Immature natural killer cell (primary cell): ENCODE data around the gene COMT. TPM values are rescaled to one million over a fixed set of nuclear protein-coding genes. Genes with fewer than 3 reads are reported as not detected.
"Not testable (repeated sequence)": the region's sequence is repeated elsewhere in the genome, so short reads cannot be mapped to it uniquely, and the experiment has no call there.

Experiments
- DNase-seq, 3 donors: peaks; one replicate each; pipeline ENCODE4 v3.0.0; 2022; ENCODE audit warnings: mixed read lengths in 1 of 3
- H3K27ac Mint-ChIP-seq, 6 donors: one replicate each; pipeline ENCODE4 v1.8.0; 2020; ENCODE audit warnings: mixed read lengths in 6 of 6, mild to moderate bottlenecking in 5 of 6, inconsistent platforms in 4 of 6, moderate library complexity in 3 of 6
- H3K27me3 Mint-ChIP-seq, 3 donors: one replicate each; pipeline ENCODE4 v1.8.0; 2020 to 2021; ENCODE audit warnings: low read depth in 3 of 3, mild to moderate bottlenecking in 3 of 3, mixed read lengths in 3 of 3, moderate library complexity in 3 of 3, inconsistent platforms in 1 of 3
- H3K36me3 Mint-ChIP-seq, 3 donors: one replicate each; pipeline ENCODE4 v1.8.0; 2020; ENCODE audit warnings: mixed read lengths in 3 of 3, inconsistent platforms in 2 of 3, mild to moderate bottlenecking in 2 of 3
- H3K4me1 Mint-ChIP-seq, 2 donors: one replicate each; pipeline ENCODE4 v1.8.0; 2020; ENCODE audit warnings: inconsistent platforms in 2 of 2, mild to moderate bottlenecking in 2 of 2, mixed read lengths in 2 of 2, moderate library complexity in 1 of 2
- H3K4me3 Mint-ChIP-seq, 5 donors: one replicate each; pipeline ENCODE4 v1.8.0; 2020; ENCODE audit warnings: mild to moderate bottlenecking in 5 of 5, mixed read lengths in 5 of 5, inconsistent platforms in 3 of 5, moderate library complexity in 3 of 5
- H3K9me3 Mint-ChIP-seq, 6 donors: one replicate each; pipeline ENCODE4 v1.8.0; 2020; ENCODE audit warnings: mild to moderate bottlenecking in 6 of 6, mixed read lengths in 6 of 6, inconsistent platforms in 4 of 6, moderate library complexity in 3 of 6
- polyA plus RNA-seq, 3 donors: library from polyadenylated mRNA; unstranded; fragments of 300-500 nt; fragmentation: Illumina TruSeq; gene quantifications; one replicate each; pipeline ENCODE4 v1.2.3, GENCODE V29; 2021

Gene COMT
- polyA plus RNA-seq, 3 donors from 2014 or later, result 130 to 167 (median 155) TPM

GRCh38 chr22:19903031-19903430, 38.5 kb upstream of the COMT start:
- Mint-ChIP-seq H3K9me3 (no peaks in the 10 kb centered on the region), H3K27ac (no peak overlapping the region), H3K27me3 (no peaks in the 10 kb centered on the region), H3K36me3 (peaks cover 0 to 12% (median 4%) of the 10 kb centered on the region in 3 donors), H3K4me1 (no peaks in the 10 kb centered on the region), H3K4me3 (no peak overlapping the region)
- DNase-seq, result no peak

- Mint-ChIP-seq H3K27me3 (no peaks in the 10 kb centered on the region), H3K4me1 (no peaks in the 10 kb centered on the region), H3K27ac (no peak overlapping the region)
Measured at GRCh38 chr22:19903513-19903912, 38.1 kb upstream of the COMT start.

GRCh38 chr22:19904174-19904856, 37.3 kb upstream of the COMT start:
- Mint-ChIP-seq H3K4me3 (no peak overlapping the region), H3K27me3 (no peaks in the 10 kb centered on the region), H3K27ac (no peak overlapping the region), H3K4me1 (no peaks in the 10 kb centered on the region), H3K36me3 (peaks cover 0 to 12% (median 4%) of the 10 kb centered on the region in 3 donors), H3K9me3 (no peaks in the 10 kb centered on the region)
- no peak for DNase-seq

More at GRCh38 chr22:19903513-19903912, 38.1 kb upstream of the COMT start:
- H3K9me3 Mint-ChIP-seq, result no peaks in the 10 kb centered on the region
- no peak for DNase-seq
- peaks cover 0 to 12% (median 4%) of the 10 kb centered on the region in 3 donors for H3K36me3 Mint-ChIP-seq
- no peak overlapping the region for H3K4me3 Mint-ChIP-seq

GRCh38 chr22:19904935-19905334, 36.6 kb upstream of the COMT start:
- no peak for DNase-seq
- H3K36me3 Mint-ChIP-seq, result peaks cover 4 to 12% (median 7%) of the 10 kb centered on the region in 3 donors
- H3K27ac Mint-ChIP-seq, result no peak overlapping the region
- peaks cover 0 to 2% (median 0%) of the 10 kb centered on the region in 3 donors for H3K27me3 Mint-ChIP-seq
- H3K4me1 Mint-ChIP-seq, result peaks cover 3 to 4% of the 10 kb centered on the region in 2 donors
- no peak overlapping the region for H3K4me3 Mint-ChIP-seq
- no peaks in the 10 kb centered on the region for H3K9me3 Mint-ChIP-seq

GRCh38 chr22:19905347-19906276, 36.0 kb upstream of the COMT start:
- no peak for DNase-seq
- Mint-ChIP-seq H3K27me3 (peaks cover 0 to 3% (median 0%) of the 10 kb centered on the region in 3 donors), H3K27ac (no peak overlapping the region), H3K4me3 (no peak overlapping the region), H3K36me3 (peaks cover 4 to 12% (median 9%) of the 10 kb centered on the region in 3 donors), H3K9me3 (no peaks in the 10 kb centered on the region), H3K4me1 (peaks cover 3 to 6% of the 10 kb centered on the region in 2 donors)

- not testable (repeated sequence) for H3K4me1 Mint-ChIP-seq
Measured at GRCh38 chr22:19906864-19907263, 34.7 kb upstream of the COMT start.

GRCh38 chr22:19907902-19908301, 33.7 kb upstream of the COMT start:
- not testable (repeated sequence) for H3K27ac Mint-ChIP-seq, H3K27me3 Mint-ChIP-seq, H3K4me1 Mint-ChIP-seq, DNase-seq, H3K36me3 Mint-ChIP-seq, H3K9me3 Mint-ChIP-seq, H3K4me3 Mint-ChIP-seq

More at GRCh38 chr22:19906864-19907263, 34.7 kb upstream of the COMT start:
- H3K4me3 Mint-ChIP-seq, H3K27ac Mint-ChIP-seq, H3K9me3 Mint-ChIP-seq, H3K27me3 Mint-ChIP-seq, DNase-seq, H3K36me3 Mint-ChIP-seq: not testable (repeated sequence)

GRCh38 chr22:19909350-19910179, 32.0 kb upstream of the COMT start:
- Mint-ChIP-seq H3K4me1 (peaks cover 3 to 6% of the 10 kb centered on the region in 2 donors), H3K36me3 (peaks cover 16 to 20% (median 20%) of the 10 kb centered on the region in 3 donors), H3K27me3 (peaks cover 0 to 3% (median 0%) of the 10 kb centered on the region in 3 donors), H3K27ac (peak overlapping the region; percentile 58 to 88 (median 82)), H3K4me3 (peak overlapping the region in 1 of 5 donors; percentile 51), H3K9me3 (no peaks in the 10 kb centered on the region)
- DNase-seq, result peak; percentile 65 to 71 (median 70)

GRCh38 chr22:19910180-19910744, 31.3 kb upstream of the COMT start:
- Mint-ChIP-seq H3K36me3 (peaks cover 21 to 27% (median 25%) of the 10 kb centered on the region in 3 donors), H3K4me1 (peaks cover 3 to 6% of the 10 kb centered on the region in 2 donors), H3K27ac (peak overlapping the region in 2 of 6 donors; percentile 81 to 88), H3K9me3 (no peaks in the 10 kb centered on the region), H3K27me3 (peaks cover 0 to 3% (median 0%) of the 10 kb centered on the region in 3 donors), H3K4me3 (no peak overlapping the region)
- DNase-seq, result no peak

GRCh38 chr22:19911540-19912270, 29.9 kb upstream of the COMT start:
- no peak overlapping the region for H3K27ac Mint-ChIP-seq
- peaks cover 18 to 26% (median 21%) of the 10 kb centered on the region in 3 donors for H3K36me3 Mint-ChIP-seq
- H3K4me1 Mint-ChIP-seq, result peaks cover 3 to 6% of the 10 kb centered on the region in 2 donors
- DNase-seq, result no peak
- no peak overlapping the region for H3K4me3 Mint-ChIP-seq
- no peaks in the 10 kb centered on the region for H3K9me3 Mint-ChIP-seq
- peaks cover 0 to 3% (median 0%) of the 10 kb centered on the region in 3 donors for H3K27me3 Mint-ChIP-seq

GRCh38 chr22:19912271-19912999, 29.1 kb upstream of the COMT start:
- Mint-ChIP-seq H3K27ac (no peak overlapping the region), H3K9me3 (no peaks in the 10 kb centered on the region), H3K4me3 (no peak overlapping the region), H3K36me3 (peaks cover 17 to 26% (median 21%) of the 10 kb centered on the region in 3 donors), H3K4me1 (peaks cover 3 to 6% of the 10 kb centered on the region in 2 donors), H3K27me3 (peaks cover 0 to 3% (median 0%) of the 10 kb centered on the region in 3 donors)
- DNase-seq, result no peak

- no peak overlapping the region for H3K4me3 Mint-ChIP-seq
- no peaks in the 10 kb centered on the region for H3K9me3 Mint-ChIP-seq
- H3K36me3 Mint-ChIP-seq, result peaks cover 17 to 26% (median 21%) of the 10 kb centered on the region in 3 donors
- H3K27ac Mint-ChIP-seq, result peak overlapping the region in 1 of 6 donors; percentile 64
- no peak for DNase-seq
- peaks cover 3 to 6% of the 10 kb centered on the region in 2 donors for H3K4me1 Mint-ChIP-seq
- H3K27me3 Mint-ChIP-seq, result peaks cover 0 to 3% (median 0%) of the 10 kb centered on the region in 3 donors
Measured at GRCh38 chr22:19913337-19913936, 28.1 kb upstream of the COMT start.
